Measurements from ENCODE around the gene PABPC1L. TPM values are rescaled to one million over a fixed set of nuclear protein-coding genes. Genes with fewer than 3 reads are reported as not detected.
A peak's percentile ranks its signal among the peaks of the same experiment; 100 is the strongest.
"Not testable (repeated sequence)": the region's sequence is repeated elsewhere in the genome, so short reads cannot be mapped to it uniquely, and the experiment has no call there.

The PABPC1L gene
- 100 to 1,000 TPM in 1 of 6 donors, 10 to 100 TPM in 5; 15.7 to 130 (median 43.7) TPM for total RNA-seq

DNA sequence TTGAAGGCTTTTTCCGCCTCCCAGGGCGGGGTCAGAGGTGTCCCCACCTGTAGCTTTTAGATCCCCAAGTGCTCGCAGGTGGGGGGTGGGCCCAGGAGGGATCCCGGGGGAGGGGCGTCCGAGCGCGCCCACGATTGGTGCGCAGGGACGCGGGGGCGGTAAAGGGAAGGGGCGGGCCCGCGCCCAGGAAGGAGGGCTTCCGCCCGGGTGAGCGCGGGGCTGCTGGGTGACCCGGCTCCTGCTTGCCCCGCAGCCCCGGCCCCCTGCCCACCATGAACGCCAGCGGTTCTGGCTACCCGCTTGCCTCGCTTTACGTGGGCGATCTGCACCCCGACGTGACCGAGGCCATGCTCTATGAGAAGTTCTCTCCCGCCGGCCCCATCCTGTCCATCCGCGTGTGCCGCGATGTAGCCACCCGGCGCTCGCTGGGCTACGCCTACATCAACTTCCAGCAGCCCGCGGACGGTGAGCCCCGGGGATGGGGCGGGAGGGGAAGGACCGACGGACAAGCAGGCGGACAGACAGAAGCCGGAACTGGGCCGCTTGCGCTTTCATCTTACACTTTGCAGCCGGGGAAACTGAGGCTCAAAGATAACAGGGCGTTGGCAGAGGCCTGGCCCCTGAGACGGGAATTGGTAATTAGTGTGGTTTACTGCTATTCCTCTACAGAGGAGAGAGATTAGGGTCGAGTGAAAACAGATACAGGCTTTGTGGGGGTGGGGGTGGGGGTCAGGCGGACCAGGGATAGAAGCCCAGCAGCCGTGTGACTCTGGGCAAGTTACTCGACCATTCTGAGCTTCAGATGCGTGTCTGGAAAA, at the start of gene PABPC1L:
PABPC1L (plus strand) TSS at position 189 of the 818 bp plus-strand sequence; CDS start at position 273, 84 bp downstream.
- peak; percentile 91 to 94 for ATAC-seq (ENCODE audit: low FRiP score in 2 of 2)
- peak within 1 kb of the TSS in 2 of 4 donors; percentile 36 to 41 for H3K27ac ChIP-seq

DNA sequence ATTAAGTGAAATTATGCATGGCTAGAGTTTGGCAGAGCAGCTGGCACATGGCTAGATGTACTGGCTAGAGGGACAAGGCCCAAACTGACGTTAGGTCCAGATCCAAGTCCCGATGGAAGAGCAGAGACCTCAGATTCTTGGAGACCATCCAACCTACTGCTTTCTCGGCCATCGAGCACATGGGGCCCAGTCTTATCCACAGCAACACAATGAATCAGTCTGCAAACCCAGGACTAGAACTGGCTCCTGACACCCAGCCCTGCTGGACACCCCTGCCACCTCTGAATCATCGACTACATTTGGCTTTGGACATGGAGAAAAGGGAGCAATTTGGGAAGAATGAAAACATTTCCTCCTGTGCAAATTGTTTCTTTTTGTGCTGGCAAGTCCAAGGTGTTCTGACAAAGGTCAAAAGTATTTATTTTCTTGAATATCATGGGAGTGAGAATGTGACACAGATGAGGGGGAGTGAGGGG, 48.3 kb upstream of the PABPC1L start:
- Histone ChIP-seq H3K9me3 (no peaks in the 10 kb centered on the region), H3K4me3 (no peak overlapping the region), H3K27ac (no peak overlapping the region), H3K27me3 (no peaks in the 10 kb centered on the region), H3K36me3 (no peaks in the 10 kb centered on the region), H3K4me1 (peaks cover 0 to 2% (median 0%) of the 10 kb centered on the region in 4 donors)
- WGBS, 2 donors: 39 to 45% methylated on average over 5 of the region's 5 CpGs
- peak in 1 of 2 donors; percentile 79 for ATAC-seq (ENCODE audit: low FRiP score in 2 of 2)
- no peak for DNase-seq
- no peak for TF ChIP-seq POLR2AphosphoS5 (IDR thresholded peaks at IDR 0.05)
- no peak for TF ChIP-seq POLR2A (IDR thresholded peaks at IDR 0.05)
- no peak for TF ChIP-seq EP300 (IDR thresholded peaks at IDR 0.05)
- TF ChIP-seq, protein P1, sequence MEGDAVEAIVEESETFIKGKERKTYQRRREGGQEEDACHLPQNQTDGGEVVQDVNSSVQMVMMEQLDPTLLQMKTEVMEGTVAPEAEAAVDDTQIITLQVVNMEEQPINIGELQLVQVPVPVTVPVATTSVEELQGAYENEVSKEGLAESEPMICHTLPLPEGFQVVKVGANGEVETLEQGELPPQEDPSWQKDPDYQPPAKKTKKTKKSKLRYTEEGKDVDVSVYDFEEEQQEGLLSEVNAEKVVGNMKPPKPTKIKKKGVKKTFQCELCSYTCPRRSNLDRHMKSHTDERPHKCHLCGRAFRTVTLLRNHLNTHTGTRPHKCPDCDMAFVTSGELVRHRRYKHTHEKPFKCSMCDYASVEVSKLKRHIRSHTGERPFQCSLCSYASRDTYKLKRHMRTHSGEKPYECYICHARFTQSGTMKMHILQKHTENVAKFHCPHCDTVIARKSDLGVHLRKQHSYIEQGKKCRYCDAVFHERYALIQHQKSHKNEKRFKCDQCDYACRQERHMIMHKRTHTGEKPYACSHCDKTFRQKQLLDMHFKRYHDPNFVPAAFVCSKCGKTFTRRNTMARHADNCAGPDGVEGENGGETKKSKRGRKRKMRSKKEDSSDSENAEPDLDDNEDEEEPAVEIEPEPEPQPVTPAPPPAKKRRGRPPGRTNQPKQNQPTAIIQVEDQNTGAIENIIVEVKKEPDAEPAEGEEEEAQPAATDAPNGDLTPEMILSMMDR (IDR thresholded peaks at IDR 0.05): no peak

More for the DNA sequence above, at the start of gene PABPC1L:
- H3K4me3 ChIP-seq: peak within 1 kb of the TSS; percentile 7 to 81 (median 72)
- H3K27me3 ChIP-seq: no peaks in the 10 kb centered on the region
- H3K9me3 ChIP-seq: no peaks in the 10 kb centered on the region
- peak in 1 of 2 donors; percentile 26 for TF ChIP-seq POLR2AphosphoS5 (IDR thresholded peaks at IDR 0.05)
- TF ChIP-seq, protein P1 (IDR thresholded peaks at IDR 0.05): no peak
- TF ChIP-seq POLR2A (IDR thresholded peaks at IDR 0.05): peak in 1 of 4 donors; percentile 39
- no peak for TF ChIP-seq EP300 (IDR thresholded peaks at IDR 0.05)
- 3 to 8% methylated on average over 21 to 48 of the region's 61 CpGs for WGBS, 2 donors
- H3K36me3 ChIP-seq: peaks cover 0 to 38% (median 27%) of the 10 kb centered on the region in 4 donors
- H3K4me1 ChIP-seq: peaks cover 11 to 28% (median 19%) of the 10 kb centered on the region in 4 donors
- peak; percentile 92 to 94 for DNase-seq

DNA sequence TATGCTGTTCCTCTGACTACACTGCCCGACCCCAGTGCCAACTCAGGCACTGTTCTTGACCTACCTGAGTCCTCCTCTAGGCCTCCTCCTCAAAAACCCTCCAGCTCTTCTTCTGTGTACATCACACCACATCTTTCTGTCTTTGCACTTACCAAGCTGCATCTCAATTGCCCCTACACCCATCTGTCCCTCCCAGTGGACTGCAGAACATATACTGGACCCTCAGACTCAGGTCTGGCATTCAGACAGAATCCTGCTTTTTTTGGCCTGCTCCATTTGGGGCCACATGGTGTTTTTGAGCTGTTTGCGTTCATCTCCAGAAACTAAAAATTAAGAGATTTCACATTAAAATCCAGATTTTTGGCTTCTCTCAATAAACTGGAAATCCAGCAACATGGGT, 47.6 kb upstream of the PABPC1L start:
- ATAC-seq (ENCODE audit: low FRiP score in 2 of 2): no peak
- WGBS, 2 donors: 78 to 85% methylated on average over 2 of the region's 2 CpGs

DNA sequence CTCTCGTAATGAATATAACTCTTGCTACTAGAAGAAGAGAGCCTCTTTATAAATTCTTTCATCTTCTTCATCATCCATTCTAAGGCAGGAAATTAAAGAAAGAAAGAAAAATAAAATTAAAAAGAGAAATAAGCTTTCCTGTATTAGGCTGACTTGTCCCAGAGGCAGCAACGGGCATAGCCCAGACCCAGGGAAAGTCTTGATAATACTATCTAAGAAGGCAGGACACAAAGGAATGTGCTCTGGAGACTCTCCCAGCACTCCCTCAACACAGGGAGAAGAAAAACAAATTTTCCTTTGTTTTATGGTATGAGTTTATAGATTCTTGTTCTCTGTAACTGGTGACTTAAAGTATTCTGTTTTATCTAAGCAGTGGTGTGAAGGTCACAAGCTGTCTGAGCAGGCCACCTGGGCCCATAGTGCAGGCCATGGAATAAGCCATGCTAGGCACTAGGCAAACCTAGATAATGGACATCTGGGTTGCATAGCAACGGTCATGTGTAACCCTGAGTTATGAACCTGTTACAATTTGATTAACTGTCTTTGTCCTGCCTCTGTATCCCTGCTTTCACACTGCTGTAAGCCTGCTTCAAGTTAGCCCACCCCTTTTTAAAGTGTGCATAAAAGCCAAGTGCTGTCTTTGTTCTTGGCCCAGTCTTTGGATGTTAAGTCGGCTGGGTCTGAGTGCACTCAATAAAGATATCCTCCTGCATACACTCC, 46.3 kb upstream of the PABPC1L start:
- not testable (repeated sequence) for H3K27ac ChIP-seq; ATAC-seq (ENCODE audit: low FRiP score in 2 of 2); DNase-seq; H3K9me3 ChIP-seq; H3K4me3 ChIP-seq; H3K27me3 ChIP-seq; H3K36me3 ChIP-seq
- H3K4me1 ChIP-seq: peaks cover 0 to 10% (median 1%) of the 10 kb centered on the region in 4 donors
- 66 to 78% methylated on average over 4 of the region's 4 CpGs for WGBS, 2 donors

More for the DNA sequence above, 47.6 kb upstream of the PABPC1L start:
- H3K4me3 ChIP-seq: no peak overlapping the region
- no peaks in the 10 kb centered on the region for H3K9me3 ChIP-seq
- TF ChIP-seq, protein P1 (IDR thresholded peaks at IDR 0.05): no peak
- TF ChIP-seq POLR2AphosphoS5 (IDR thresholded peaks at IDR 0.05) (no peak), EP300 (IDR thresholded peaks at IDR 0.05) (no peak), POLR2A (IDR thresholded peaks at IDR 0.05) (no peak)
- H3K27me3 ChIP-seq: no peaks in the 10 kb centered on the region
- H3K27ac ChIP-seq: no peak overlapping the region
- no peak for DNase-seq
- peaks cover 0 to 4% (median 1%) of the 10 kb centered on the region in 4 donors for H3K4me1 ChIP-seq
- no peaks in the 10 kb centered on the region for H3K36me3 ChIP-seq

DNA sequence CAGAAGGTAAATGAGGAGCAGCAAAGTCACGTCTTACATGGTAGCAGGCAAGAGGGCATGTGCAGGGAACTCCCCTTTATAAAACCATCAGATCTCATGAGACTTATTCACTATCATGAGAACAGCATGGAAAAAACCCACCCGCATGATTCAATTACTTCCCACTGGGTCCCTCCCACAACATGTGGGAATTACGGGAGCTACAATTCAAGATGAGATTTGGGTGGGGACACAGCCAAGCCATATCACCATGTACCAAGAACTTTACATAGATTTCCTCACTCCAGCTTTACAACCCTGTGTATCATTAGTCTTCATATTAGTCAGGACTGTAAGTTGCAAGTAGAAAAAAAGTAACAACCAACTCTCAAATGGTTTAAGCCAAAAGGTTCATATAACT, 45.4 kb upstream of the PABPC1L start:
- H3K36me3 ChIP-seq; ATAC-seq (ENCODE audit: low FRiP score in 2 of 2); H3K4me3 ChIP-seq; H3K27me3 ChIP-seq; H3K27ac ChIP-seq; H3K9me3 ChIP-seq; DNase-seq: not testable (repeated sequence)
- 92% methylated on average over 3 of the region's 3 CpGs for WGBS, 2 donors
- H3K4me1 ChIP-seq: peaks cover 0 to 10% (median 0%) of the 10 kb centered on the region in 4 donors

Data from upper lobe of left lung (tissue), 6 donors.